ENCODE results near the gene ICAM2. TPM values are rescaled to one million over a fixed set of nuclear protein-coding genes. Genes with fewer than 3 reads are reported as not detected.

Gene ICAM2
- total and polyA plus RNA-seq, 2 donors (not counting 3 experiments of a cell fraction or from before 2014, with no cell fraction given) = 586 to 2,377 TPM

GRCh38 chr17:64005734-64006167, 14.7 kb downstream of the ICAM2 start:
- POLR2A ChIA-PET = interaction anchor here (1.1 to 3.1 kb wide), 4 partner anchors 11 to 124 kb away, joined by 3 to 32 read pairs (median 5); partner anchors contain the start of genes ERN1 and ICAM2
- TF ChIP-seq GATA2 (IDR thresholded peaks at IDR 0.05; ENCODE audit: insufficient read depth, insufficient read length, low read depth, low read length) (no peak), MYC (IDR thresholded peaks at IDR 0.05; ENCODE audit: low read depth, low read length) (no peak), POLR2AphosphoS5 (IDR thresholded peaks at IDR 0.05; ENCODE audit: insufficient read depth, low read depth, low read length) (no peak), MAX (IDR thresholded peaks at IDR 0.05; ENCODE audit: insufficient read depth, insufficient read length) (no peak), EZH2 (IDR thresholded peaks at IDR 0.05; ENCODE audit: borderline replicate concordance, low read depth, low read length, severe bottlenecking) (no peak), JUN (IDR thresholded peaks at IDR 0.05; ENCODE audit: borderline replicate concordance, insufficient read depth, insufficient read length, low read depth) (no peak), POLR2A (IDR thresholded peaks at IDR 0.05; ENCODE audit: low read depth, low read length) (no peak), CTCF (IDR thresholded peaks at IDR 0.05; ENCODE audit: extremely low read depth in 1 of 2, insufficient read depth in 1 of 2, low read depth in 1 of 2, low read length in 2 of 2) (no peak), FOS (IDR thresholded peaks at IDR 0.05; ENCODE audit: borderline replicate concordance, insufficient read depth, low read length) (no peak)
- no peaks in the 10 kb centered on the region for H4K20me1 ChIP-seq (replicated peaks; ENCODE audit: control insufficient read depth, extremely low read depth, insufficient read depth, low read length)
- BruUV-seq (replicated peaks) = no TSS peak
- H3K36me3 ChIP-seq (ENCODE audit: control insufficient read depth in 2 of 2, extremely low read depth in 1 of 2, insufficient read depth in 2 of 2, low read length in 2 of 2) = peaks cover 26 to 29% of the 10 kb centered on the region in 2 experiments
- DNase-seq (ENCODE audit: low read depth, low spot score) (peak; percentile 64), FAIRE-seq (no peak)
- no peaks in the 10 kb centered on the region for H3K27me3 ChIP-seq (ENCODE audit: control insufficient read depth in 2 of 2, insufficient read depth in 2 of 2, low read length in 2 of 2)
- peak overlapping the region; percentile 91 for H3K9ac ChIP-seq (replicated peaks; ENCODE audit: extremely low read depth, insufficient read depth, low read length)
- CTCF ChIA-PET = interaction anchor here (0.7 to 6.8 kb wide), 7 partner anchors 14 to 128 kb away, joined by 3 to 140 read pairs (median 16); partner anchors contain the start of gene ICAM2
- peak overlapping the region; percentile 66 to 87 (median 73) for H3K4me3 ChIP-seq (replicated peaks in 1 of 3; ENCODE audit: insufficient read depth in 1 of 3, low read depth in 1 of 3, low read length in 3 of 3)
- H3K79me2 ChIP-seq (ENCODE audit: control insufficient read depth, insufficient read depth, low read length) = peaks cover 51% of the 10 kb centered on the region
- no peak overlapping the region for H2AFZ ChIP-seq (ENCODE audit: low read depth, low read length)
- intact Hi-C loops (cut with micrococcal nuclease) (loop anchor here (1.0 kb wide), 3 partner anchors 11 to 20 kb away; partner anchors contain the start of gene ICAM2), dilution Hi-C loops (cut with MboI; ENCODE audit: extremely low pct_ligation_motif_present, low sequenced_read_pairs) (no loop called here)
- H3K4me1 ChIP-seq (ENCODE audit: control insufficient read depth, extremely low read depth, insufficient read depth, low read length) = peaks cover 85% of the 10 kb centered on the region
- peak overlapping the region; percentile 91 for H3K27ac ChIP-seq (ENCODE audit: insufficient read depth, low read depth, low read length)
- no peaks in the 10 kb centered on the region for H3K9me3 ChIP-seq (replicated peaks; ENCODE audit: control insufficient read depth, insufficient read depth, low read length)
- peak overlapping the region; percentile 91 for H3K4me2 ChIP-seq (ENCODE audit: insufficient read depth, low read length)
- no peaks in the 10 kb centered on the region for H3K9me1 ChIP-seq (replicated peaks; ENCODE audit: control insufficient read depth, extremely low read depth, insufficient read depth, low read length)
